GM10847 (cell line): ENCODE data around the gene TSPAN19.

Experiments used
- POLR2A ChIP-seq: IDR thresholded peaks from 2 replicates; pipeline ENCODE4 v1.6.1; 2011; ENCODE audit not compliant: insufficient read length; ENCODE audit errors: extremely low read depth

TSPAN19 gene

GRCh38 chr12:85036234-85036707 lies at the start of gene TSPAN19, which contains the start of gene LRRIQ1:
TSS of gene TSPAN19 (minus strand) at chr12:85036277. CDS start at chr12:85029946, 6,331 bp downstream.
TSS of gene LRRIQ1 (plus strand) at chr12:85036351. CDS start at chr12:85038177, 1,826 bp downstream.
- TF ChIP-seq POLR2A = no peak

- no peak for TF ChIP-seq POLR2A
Measured at GRCh38 chr12:85085066-85085465, 49.0 kb upstream of the TSPAN19 start.

GRCh38 chr12:85076688-85077430 lies 40.8 kb upstream of the TSPAN19 start:
- no peak for TF ChIP-seq POLR2A

- TF ChIP-seq POLR2A = no peak
Measured at GRCh38 chr12:85072826-85073225, 36.7 kb upstream of the TSPAN19 start.

- TF ChIP-seq POLR2A = no peak
Measured at GRCh38 chr12:85065837-85066482, 29.9 kb upstream of the TSPAN19 start.

- TF ChIP-seq POLR2A = no peak
Measured at GRCh38 chr12:85060916-85061315, 24.8 kb upstream of the TSPAN19 start.

GRCh38 chr12:85059594-85059993 lies 23.5 kb upstream of the TSPAN19 start:
- no peak for TF ChIP-seq POLR2A

GRCh38 chr12:85058339-85058738 lies 22.3 kb upstream of the TSPAN19 start:
- no peak for TF ChIP-seq POLR2A

- no peak for TF ChIP-seq POLR2A
Measured at GRCh38 chr12:85057370-85057963, 21.4 kb upstream of the TSPAN19 start.

- TF ChIP-seq POLR2A = no peak
Measured at GRCh38 chr12:85043829-85044228, 7.8 kb upstream of the TSPAN19 start.

- no peak for TF ChIP-seq POLR2A
Measured at GRCh38 chr12:85041395-85041794, 5.3 kb upstream of the TSPAN19 start.

- TF ChIP-seq POLR2A = no peak
Measured at GRCh38 chr12:85036733-85037132, 656 bp upstream of the TSPAN19 start.

GRCh38 chr12:85029456-85029855 lies 6.6 kb downstream of the TSPAN19 start:
- no peak for TF ChIP-seq POLR2A

GRCh38 chr12:85018098-85018497 lies 18.0 kb downstream of the TSPAN19 start:
- no peak for TF ChIP-seq POLR2A

GRCh38 chr12:85017618-85018017 lies 18.5 kb downstream of the TSPAN19 start:
- no peak for TF ChIP-seq POLR2A

- no peak for TF ChIP-seq POLR2A
Measured at GRCh38 chr12:85017133-85017532, 18.9 kb downstream of the TSPAN19 start.
